HCT116 (cell line): Measurements from ENCODE around the gene CASP7. TPM values are rescaled to one million over a fixed set of nuclear protein-coding genes. Genes with fewer than 3 reads are reported as not detected.

Experiments used
- ATAC-seq: fragments of 200-7000 bp; cut with Tn5 transposase; 2 replicates; pipeline ENCODE4 v1.9.1; 2020; ENCODE audit warnings: mild to moderate bottlenecking, moderate library complexity
- BruUV-seq: library from RNA; stranded (reverse); fragments of 400-500 nt; replicated peaks from 2 replicates; lab custom pipeline; 2021; lab: Mats Ljungman, UMichigan
- CTCF ChIA-PET: fragments of 300-600 bp; sonication (Branson Sonifier 250); formaldehyde crosslinking; loops from one replicate; lab custom pipeline; 2021; ENCODE audit warnings: antibody characterized with exemption; lab: Charles Lee
- POLR2A ChIA-PET: fragments of 300-600, 350-600 bp; sonication (Branson Sonifier 250); formaldehyde crosslinking; loops from one replicate; lab custom pipeline; 2021; ENCODE audit warnings: antibody characterized with exemption; lab: Charles Lee
- RAD21 ChIA-PET, 2 experiments: fragments of 300-600 bp; sonication (Branson Sonifier 250); formaldehyde crosslinking; loops; one replicate each; lab custom pipeline; 2023; ENCODE audit warnings: low total read pairs in 2 of 2; ENCODE audit not compliant: uncharacterized antibody in 2 of 2, unreplicated experiment in 2 of 2, low non-redundant PET in 1 of 2; lab: Charles Lee
- DNase-seq: peaks from one replicate; pipeline ENCODE4 v3.0.0-alpha.2; 2010; ENCODE audit warnings: low read depth, low spot score
- H2AFZ ChIP-seq: fragments of 200-600 bp; shearing (Covaris generic), sonication (generic); 2 replicates; pipeline ENCODE4 v1.6.1; 2017; ENCODE audit warnings: low read depth, mixed run types, mixed read lengths, antibody characterized with exemption, low read length; ENCODE audit not compliant: poor library complexity, severe bottlenecking
- H3K27ac ChIP-seq: 2 replicates; pipeline ENCODE4 v1.5.1; 2012; ENCODE audit warnings: low read depth, low read length
- H3K27me3 ChIP-seq: fragments of 200-600 bp; sonication (generic); 2 replicates; pipeline ENCODE4 v1.6.1; 2016; ENCODE audit warnings: mixed run types, low read length, mixed read lengths; ENCODE audit not compliant: insufficient read depth
- H3K36me3 ChIP-seq, 2 experiments: fragments of 200-500 bp in 1 of 2; fragments of 200-600 bp in 1 of 2; sonication (Bioruptor generic) in 1 of 2; sonication (generic) in 1 of 2; 2 replicates each; pipeline versions ENCODE4 v1.5.1 to v1.6.1; 2014 to 2016; ENCODE audit warnings: low read length in 2 of 2, inconsistent platforms in 1 of 2, mixed read lengths in 1 of 2, mixed run types in 1 of 2; ENCODE audit not compliant: insufficient read depth in 2 of 2, control insufficient read depth in 1 of 2
- H3K4me1 ChIP-seq, 2 experiments: fragments of 200-600 bp in 1 of 2; sonication (generic) in 1 of 2; 2 replicates each; pipeline versions ENCODE4 v1.5.1 to v1.6.1; 2012 to 2017; ENCODE audit warnings: low read length in 2 of 2, inconsistent platforms in 1 of 2, mild to moderate bottlenecking in 1 of 2, mixed read lengths in 1 of 2, mixed run types in 1 of 2, moderate library complexity in 1 of 2; ENCODE audit not compliant: insufficient read depth in 2 of 2, control insufficient read depth in 1 of 2
- H3K4me2 ChIP-seq: fragments of 200-600 bp; sonication (generic); 2 replicates; pipeline ENCODE4 v1.6.1; 2017; ENCODE audit warnings: mixed run types, low read length, mixed read lengths
- H3K4me3 ChIP-seq, 2 experiments: fragments of 200-600 bp in 1 of 2; sonication (generic) in 1 of 2; replicated peaks in 1 of 2; 2 replicates each; pipeline ENCODE4 v1.5.1; 2011 to 2016; ENCODE audit warnings: low read length in 2 of 2, control low read depth in 1 of 2, low read depth in 1 of 2, mild to moderate bottlenecking in 1 of 2, mixed read lengths in 1 of 2, mixed run types in 1 of 2
- H3K79me2 ChIP-seq: fragments of 200-600 bp; sonication (generic); 2 replicates; pipeline ENCODE4 v1.6.1; 2017; ENCODE audit warnings: mild to moderate bottlenecking, mixed run types, low read length, moderate library complexity, mixed read lengths; ENCODE audit not compliant: insufficient read depth
- H3K9ac ChIP-seq: fragments of 200-600 bp; sonication (generic); 2 replicates; pipeline ENCODE4 v1.6.1; 2016; ENCODE audit warnings: low read length, mixed read lengths
- H3K9me2 ChIP-seq: fragments of 200-600 bp; sonication (generic), shearing (Covaris generic); 2 replicates; pipeline ENCODE4 v1.6.1; 2017; ENCODE audit warnings: mixed run types, mild to moderate bottlenecking, moderate library complexity; ENCODE audit not compliant: insufficient read depth
- H3K9me3 ChIP-seq, 2 experiments: fragments of 200-500 bp in 1 of 2; fragments of 200-600 bp in 1 of 2; sonication (Bioruptor generic) in 1 of 2; sonication (generic) in 1 of 2; 2 replicates each; pipeline ENCODE4 v1.6.1; 2014 to 2017; ENCODE audit warnings: low read length in 2 of 2, mixed read lengths in 2 of 2, inconsistent platforms in 1 of 2, low read depth in 1 of 2, mild to moderate bottlenecking in 1 of 2, mixed run types in 1 of 2, moderate library complexity in 1 of 2; ENCODE audit not compliant: control insufficient read depth in 1 of 2, insufficient read depth in 1 of 2
- H4K20me1 ChIP-seq: fragments of 200-600 bp; sonication (generic), shearing (Covaris generic); 2 replicates; pipeline ENCODE4 v1.6.1; 2017; ENCODE audit warnings: mixed run types, mild to moderate bottlenecking, moderate library complexity; ENCODE audit not compliant: insufficient read depth
- CBX3 ChIP-seq: IDR thresholded peaks from 2 replicates; pipeline ENCODE4 v1.6.1; 2012; ENCODE audit warnings: low read depth
- ELF1 ChIP-seq: IDR thresholded peaks from 2 replicates; pipeline ENCODE4 v1.6.1; 2012; ENCODE audit warnings: low read depth, borderline replicate concordance
- EZH2 ChIP-seq: fragments of 200-600 bp; sonication (generic); IDR thresholded peaks from 2 replicates; pipeline ENCODE4 v1.6.1; 2017; ENCODE audit warnings: antibody characterized with exemption, mixed run types
- ZFX ChIP-seq: fragments of 450-650 bp; IDR thresholded peaks from 2 replicates; pipeline ENCODE4 v1.6.1; 2017
- intact Hi-C: fragments of 100-400 bp; cut with micrococcal nuclease; formaldehyde crosslinking; loops from 2 replicates; pipeline ENCODE4 v1.10.0; 2022
- total RNA-seq: library from RNA; stranded (reverse); gene quantifications from one replicate; pipeline ENCODE4 v1.2.1, GENCODE V29; 2021; ENCODE audit not compliant: unreplicated experiment
- TF ChIP-seq, protein P1 (sequence below): IDR thresholded peaks from 2 replicates; pipeline ENCODE4 v1.6.1; 2012; ENCODE audit warnings: low read depth
- TF ChIP-seq, protein P2 (sequence below): IDR thresholded peaks from 2 replicates; pipeline ENCODE4 v1.6.1; 2012

The CASP7 gene
- total RNA-seq, 1 experiment from 2014 or later: 30.5 TPM

DNA sequence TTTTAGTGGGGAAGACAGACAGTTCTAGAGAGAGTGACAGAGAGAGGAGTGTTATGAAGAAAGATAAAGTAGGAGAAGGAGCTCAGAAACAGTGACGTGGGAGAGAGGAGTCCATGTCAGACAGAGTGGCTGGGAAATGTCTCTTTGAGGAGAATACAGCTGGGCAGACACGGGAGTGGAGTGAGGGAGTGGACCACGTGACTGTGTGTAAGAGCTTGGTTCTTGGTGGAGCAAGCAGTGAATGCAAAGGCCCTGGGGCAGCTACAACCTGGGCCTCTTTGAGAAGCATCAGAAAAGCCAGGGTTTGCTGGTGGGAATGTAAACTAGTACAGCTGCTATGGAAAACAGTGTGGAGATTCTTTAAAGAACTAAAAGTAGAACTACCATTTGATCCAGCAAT, 59.9 kb downstream of the CASP7 start:
- no peaks in the 10 kb centered on the region for H4K20me1 ChIP-seq
- H3K9me2 ChIP-seq: no peaks in the 10 kb centered on the region
- no peak for ATAC-seq
- ChIA-PET POLR2A (no interaction called here), CTCF (no interaction called here), RAD21 (no interaction called here)
- H3K4me3 ChIP-seq: no peak overlapping the region
- intact Hi-C loops: no loop called here
- no peaks in the 10 kb centered on the region for H3K79me2 ChIP-seq
- no peak for TF ChIP-seq CBX3
- no peaks in the 10 kb centered on the region for H3K9me3 ChIP-seq
- no peak overlapping the region for H3K27ac ChIP-seq
- no peak overlapping the region for H3K4me2 ChIP-seq
- H3K36me3 ChIP-seq: no peaks in the 10 kb centered on the region
- H3K27me3 ChIP-seq: no peaks in the 10 kb centered on the region
- no peaks in the 10 kb centered on the region for H3K4me1 ChIP-seq
- no peak overlapping the region for H2AFZ ChIP-seq
- H3K9ac ChIP-seq: no peak overlapping the region
- DNase-seq: no peak
- BruUV-seq: no TSS peak

DNA sequence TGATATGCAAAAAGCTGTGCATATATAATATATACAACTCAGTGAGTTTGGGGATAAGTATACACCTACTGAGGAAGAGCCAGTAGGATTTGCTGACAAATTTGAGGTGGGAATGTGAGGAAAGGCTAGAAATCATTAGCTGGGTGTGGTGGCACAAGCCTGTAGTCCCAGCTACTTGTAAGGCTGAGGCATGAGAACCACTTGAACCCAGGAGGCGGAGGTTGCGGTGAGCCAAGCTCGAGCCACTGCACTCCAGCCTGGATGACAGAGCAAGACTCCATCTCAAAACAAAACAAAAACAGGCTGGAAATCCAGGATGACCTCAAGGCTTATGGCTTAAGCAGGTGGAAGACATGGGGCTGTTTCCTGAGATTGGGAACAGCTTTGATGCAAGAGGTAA, 61.1 kb downstream of the CASP7 start:
- Histone ChIP-seq H3K9me3 (no peaks in the 10 kb centered on the region), H3K36me3 (no peaks in the 10 kb centered on the region), H3K4me3 (no peak overlapping the region), H3K79me2 (no peaks in the 10 kb centered on the region), H3K9ac (no peak overlapping the region), H4K20me1 (no peaks in the 10 kb centered on the region), H3K9me2 (no peaks in the 10 kb centered on the region), H2AFZ (no peak overlapping the region), H3K27me3 (no peaks in the 10 kb centered on the region), H3K4me2 (no peak overlapping the region), H3K4me1 (no peaks in the 10 kb centered on the region), H3K27ac (no peak overlapping the region)
- DNase-seq (no peak), ATAC-seq (no peak)
- POLR2A ChIA-PET: no interaction called here
- RAD21 ChIA-PET: no interaction called here
- no TSS peak for BruUV-seq
- intact Hi-C loops: no loop called here
- TF ChIP-seq EZH2 (no peak), ELF1 (no peak), ZFX (no peak)
- TF ChIP-seq, protein P1, sequence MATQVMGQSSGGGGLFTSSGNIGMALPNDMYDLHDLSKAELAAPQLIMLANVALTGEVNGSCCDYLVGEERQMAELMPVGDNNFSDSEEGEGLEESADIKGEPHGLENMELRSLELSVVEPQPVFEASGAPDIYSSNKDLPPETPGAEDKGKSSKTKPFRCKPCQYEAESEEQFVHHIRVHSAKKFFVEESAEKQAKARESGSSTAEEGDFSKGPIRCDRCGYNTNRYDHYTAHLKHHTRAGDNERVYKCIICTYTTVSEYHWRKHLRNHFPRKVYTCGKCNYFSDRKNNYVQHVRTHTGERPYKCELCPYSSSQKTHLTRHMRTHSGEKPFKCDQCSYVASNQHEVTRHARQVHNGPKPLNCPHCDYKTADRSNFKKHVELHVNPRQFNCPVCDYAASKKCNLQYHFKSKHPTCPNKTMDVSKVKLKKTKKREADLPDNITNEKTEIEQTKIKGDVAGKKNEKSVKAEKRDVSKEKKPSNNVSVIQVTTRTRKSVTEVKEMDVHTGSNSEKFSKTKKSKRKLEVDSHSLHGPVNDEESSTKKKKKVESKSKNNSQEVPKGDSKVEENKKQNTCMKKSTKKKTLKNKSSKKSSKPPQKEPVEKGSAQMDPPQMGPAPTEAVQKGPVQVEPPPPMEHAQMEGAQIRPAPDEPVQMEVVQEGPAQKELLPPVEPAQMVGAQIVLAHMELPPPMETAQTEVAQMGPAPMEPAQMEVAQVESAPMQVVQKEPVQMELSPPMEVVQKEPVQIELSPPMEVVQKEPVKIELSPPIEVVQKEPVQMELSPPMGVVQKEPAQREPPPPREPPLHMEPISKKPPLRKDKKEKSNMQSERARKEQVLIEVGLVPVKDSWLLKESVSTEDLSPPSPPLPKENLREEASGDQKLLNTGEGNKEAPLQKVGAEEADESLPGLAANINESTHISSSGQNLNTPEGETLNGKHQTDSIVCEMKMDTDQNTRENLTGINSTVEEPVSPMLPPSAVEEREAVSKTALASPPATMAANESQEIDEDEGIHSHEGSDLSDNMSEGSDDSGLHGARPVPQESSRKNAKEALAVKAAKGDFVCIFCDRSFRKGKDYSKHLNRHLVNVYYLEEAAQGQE: no peak
- TF ChIP-seq, protein P2, sequence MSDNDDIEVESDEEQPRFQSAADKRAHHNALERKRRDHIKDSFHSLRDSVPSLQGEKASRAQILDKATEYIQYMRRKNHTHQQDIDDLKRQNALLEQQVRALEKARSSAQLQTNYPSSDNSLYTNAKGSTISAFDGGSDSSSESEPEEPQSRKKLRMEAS: no peak
- CTCF ChIA-PET: no interaction called here
